G401 (cell line): ENCODE results near the gene SLC35B2. TPM values are rescaled to one million over a fixed set of nuclear protein-coding genes. Genes with fewer than 3 reads are reported as not detected.

Experiments
- DNase-seq: peaks from one replicate; pipeline ENCODE4 v3.0.0-alpha.2; 2015; ENCODE audit warnings: low spot score
- in situ Hi-C: cut with HindIII; loops from 2 replicates; pipeline ENCODE4 v1.10.0; 2016; ENCODE audit warnings: low sequenced_read_pairs, mixed read lengths
- total RNA-seq: library from RNA; depleted of rRNA; stranded (reverse); fragments of >200 nt; shearing (Covaris generic); gene quantifications from 2 replicates; pipeline ENCODE4 v1.2.3, GENCODE V29; 2014

SLC35B2 gene
- total RNA-seq, 1 experiment from 2014 or later = 73.4 TPM

GRCh38 chr6:44289726-44290260 is 32.5 kb upstream of the SLC35B2 start:
- in situ Hi-C loops = no loop called here
- DNase-seq = peak; percentile 99

- in situ Hi-C loops = no loop called here
- DNase-seq = no peak
These were observed 29.4 kb upstream of the SLC35B2 start for GRCh38 chr6:44286747-44287146.

- in situ Hi-C loops = no loop called here
- DNase-seq = no peak
These were observed 28.9 kb upstream of the SLC35B2 start for GRCh38 chr6:44286285-44286565.

GRCh38 chr6:44285552-44286284 is 28.4 kb upstream of the SLC35B2 start:
- in situ Hi-C loops = no loop called here
- no peak for DNase-seq

- peak; percentile 77 for DNase-seq
- in situ Hi-C loops = no loop called here
These were observed 27.5 kb upstream of the SLC35B2 start for GRCh38 chr6:44284867-44285266.

GRCh38 chr6:44284121-44284520 is 26.8 kb upstream of the SLC35B2 start:
- peak; percentile 99 for DNase-seq
- in situ Hi-C loops = no loop called here

- in situ Hi-C loops = no loop called here
- no peak for DNase-seq
These were observed 21.7 kb upstream of the SLC35B2 start for GRCh38 chr6:44278774-44279697.

- in situ Hi-C loops = no loop called here
- peak; percentile 96 for DNase-seq
These were observed 21.0 kb upstream of the SLC35B2 start for GRCh38 chr6:44278315-44278714.

- in situ Hi-C loops = no loop called here
- no peak for DNase-seq
These were observed 20.4 kb upstream of the SLC35B2 start for GRCh38 chr6:44277763-44278162.

GRCh38 chr6:44276667-44277640 is 19.6 kb upstream of the SLC35B2 start:
- DNase-seq = peak; percentile 92
- in situ Hi-C loops = no loop called here

GRCh38 chr6:44275749-44276648 is 18.7 kb upstream of the SLC35B2 start:
- in situ Hi-C loops = no loop called here
- DNase-seq = no peak

GRCh38 chr6:44275271-44275748 is 18.0 kb upstream of the SLC35B2 start:
- no peak for DNase-seq
- in situ Hi-C loops = no loop called here

GRCh38 chr6:44273617-44274016 is 16.3 kb upstream of the SLC35B2 start:
- no peak for DNase-seq
- in situ Hi-C loops = no loop called here

- in situ Hi-C loops = no loop called here
- DNase-seq = peak; percentile 81
These were observed 15.8 kb upstream of the SLC35B2 start for GRCh38 chr6:44272999-44273566.

GRCh38 chr6:44272529-44272928 is 15.2 kb upstream of the SLC35B2 start:
- no peak for DNase-seq
- in situ Hi-C loops = no loop called here

GRCh38 chr6:44271914-44272313 is 14.6 kb upstream of the SLC35B2 start:
- in situ Hi-C loops = no loop called here
- peak; percentile 83 for DNase-seq

GRCh38 chr6:44271406-44271723 is 14.0 kb upstream of the SLC35B2 start:
- in situ Hi-C loops = no loop called here
- no peak for DNase-seq
